ENCODE measurements around the gene IPO4.
A peak's percentile ranks its signal among the peaks of the same experiment; 100 is the strongest.

IPO4 gene

GRCh38 chr14:24135834-24136683 is 52.6 kb downstream of the IPO4 start, which contains the start of gene PSME1:
Gene PSME1 (plus strand): TSS chr14:24136194. CDS start chr14:24136263, 69 bp downstream.
- Mint-ChIP-seq H3K9me3 (no peaks in the 10 kb centered on the region), H3K27me3 (no peaks in the 10 kb centered on the region), H3K36me3 (ENCODE audit: low read depth) (peaks cover 61% of the 10 kb centered on the region), H3K4me3 (peak within 1 kb of the TSS; percentile 85), H3K4me1 (ENCODE audit: low read depth) (peaks cover 64% of the 10 kb centered on the region), H3K27ac (peak within 1 kb of the TSS; percentile 76)
- intact Hi-C loops (cut with micrococcal nuclease): loop anchor here (1.0 kb wide), 1 partner anchor 21 kb away; no protein-coding TSS in a partner anchor

- Mint-ChIP-seq H3K4me3 (peak overlapping the region; percentile 85), H3K27ac (peak overlapping the region; percentile 76), H3K27me3 (no peaks in the 10 kb centered on the region), H3K4me1 (ENCODE audit: low read depth) (peaks cover 64% of the 10 kb centered on the region), H3K9me3 (no peaks in the 10 kb centered on the region), H3K36me3 (ENCODE audit: low read depth) (peaks cover 60% of the 10 kb centered on the region)
- intact Hi-C loops (cut with micrococcal nuclease): no loop called here
These were observed 53.1 kb downstream of the IPO4 start for GRCh38 chr14:24135584-24135833.

- Mint-ChIP-seq H3K27me3 (no peaks in the 10 kb centered on the region), H3K36me3 (ENCODE audit: low read depth) (peaks cover 48% of the 10 kb centered on the region), H3K4me3 (no peak overlapping the region), H3K9me3 (no peaks in the 10 kb centered on the region), H3K27ac (no peak overlapping the region), H3K4me1 (ENCODE audit: low read depth) (peaks cover 50% of the 10 kb centered on the region)
- intact Hi-C loops (cut with micrococcal nuclease): no loop called here
These were observed 54.9 kb downstream of the IPO4 start for GRCh38 chr14:24133735-24134134.

GRCh38 chr14:24132976-24133375 is 55.6 kb downstream of the IPO4 start:
- peaks cover 40% of the 10 kb centered on the region for H3K36me3 Mint-ChIP-seq (ENCODE audit: low read depth)
- no peaks in the 10 kb centered on the region for H3K27me3 Mint-ChIP-seq
- H3K27ac Mint-ChIP-seq: no peak overlapping the region
- no peak overlapping the region for H3K4me3 Mint-ChIP-seq
- intact Hi-C loops (cut with micrococcal nuclease): no loop called here
- H3K4me1 Mint-ChIP-seq (ENCODE audit: low read depth): peaks cover 42% of the 10 kb centered on the region
- H3K9me3 Mint-ChIP-seq: no peaks in the 10 kb centered on the region

GRCh38 chr14:24132061-24132685 is 56.4 kb downstream of the IPO4 start:
- Mint-ChIP-seq H3K4me1 (ENCODE audit: low read depth) (peaks cover 34% of the 10 kb centered on the region), H3K36me3 (ENCODE audit: low read depth) (peaks cover 32% of the 10 kb centered on the region), H3K27me3 (no peaks in the 10 kb centered on the region), H3K9me3 (no peaks in the 10 kb centered on the region), H3K27ac (peak overlapping the region; percentile 52), H3K4me3 (no peak overlapping the region)
- intact Hi-C loops (cut with micrococcal nuclease): no loop called here

- Mint-ChIP-seq H3K27me3 (no peaks in the 10 kb centered on the region), H3K9me3 (no peaks in the 10 kb centered on the region), H3K4me1 (ENCODE audit: low read depth) (peaks cover 28% of the 10 kb centered on the region), H3K27ac (no peak overlapping the region), H3K4me3 (no peak overlapping the region), H3K36me3 (ENCODE audit: low read depth) (peaks cover 26% of the 10 kb centered on the region)
- intact Hi-C loops (cut with micrococcal nuclease): no loop called here
These were observed 57.1 kb downstream of the IPO4 start for GRCh38 chr14:24131549-24131966.

GRCh38 chr14:24130717-24131548 is 57.7 kb downstream of the IPO4 start:
- intact Hi-C loops (cut with micrococcal nuclease): no loop called here
- H3K27me3 Mint-ChIP-seq: no peaks in the 10 kb centered on the region
- peaks cover 25% of the 10 kb centered on the region for H3K4me1 Mint-ChIP-seq (ENCODE audit: low read depth)
- H3K4me3 Mint-ChIP-seq: no peak overlapping the region
- H3K36me3 Mint-ChIP-seq (ENCODE audit: low read depth): peaks cover 23% of the 10 kb centered on the region
- H3K27ac Mint-ChIP-seq: no peak overlapping the region
- H3K9me3 Mint-ChIP-seq: no peaks in the 10 kb centered on the region

GRCh38 chr14:24130380-24130716 is 58.3 kb downstream of the IPO4 start, which contains the start of gene FITM1:
Gene FITM1 (plus strand): TSS chr14:24130659. CDS start chr14:24131564, 905 bp downstream.
- no peaks in the 10 kb centered on the region for H3K9me3 Mint-ChIP-seq
- H3K27ac Mint-ChIP-seq: no peak within 1 kb of the TSS
- intact Hi-C loops (cut with micrococcal nuclease): no loop called here
- no peak within 1 kb of the TSS for H3K4me3 Mint-ChIP-seq
- H3K36me3 Mint-ChIP-seq (ENCODE audit: low read depth): peaks cover 25% of the 10 kb centered on the region
- no peaks in the 10 kb centered on the region for H3K27me3 Mint-ChIP-seq
- H3K4me1 Mint-ChIP-seq (ENCODE audit: low read depth): peaks cover 21% of the 10 kb centered on the region
